Breast epithelium (tissue), 4 donors: ENCODE measurements around the gene KCNAB3. TPM values are rescaled to one million over a fixed set of nuclear protein-coding genes. Genes with fewer than 3 reads are reported as not detected.
A peak's percentile ranks its signal among the peaks of the same experiment; 100 is the strongest.

Experiments
- DNase-seq, 2 donors: peaks; one replicate each; pipeline ENCODE4 v3.0.0-alpha.2; 2019; ENCODE audit warnings: low spot score in 2 of 2
- H3K27ac ChIP-seq, 2 donors: fragments of 200-600 bp; sonication (generic) in 1 of 2; one replicate each; pipeline ENCODE4 v1.5.1; 2016 to 2019; ENCODE audit warnings: mild to moderate bottlenecking in 1 of 2
- H3K27me3 ChIP-seq, 2 donors: fragments of 200-600 bp; sonication (generic) in 1 of 2; one replicate each; pipeline versions ENCODE4 v1.5.1 to v1.6.0; 2017 to 2019; ENCODE audit warnings: control low read depth in 1 of 2, mild to moderate bottlenecking in 1 of 2
- H3K36me3 ChIP-seq: fragments of 200-600 bp; one replicate; pipeline ENCODE4 v1.5.1; 2019
- H3K4me1 ChIP-seq, 2 donors: fragments of 200-600 bp; sonication (generic); one replicate each; pipeline ENCODE4 v1.5.1; 2016 to 2019; ENCODE audit warnings: control low read depth in 1 of 2
- H3K4me3 ChIP-seq, 3 donors: fragments of 200-600 bp; sonication (generic); 1 replicate in 2 of 3; 2 replicates in 1 of 3; pipeline ENCODE4 v1.5.1; 2016 to 2019; ENCODE audit warnings: mild to moderate bottlenecking in 3 of 3, moderate library complexity in 2 of 3
- H3K9me3 ChIP-seq, 2 donors: fragments of 200-600 bp; sonication (generic) in 1 of 2; one replicate each; pipeline ENCODE4 v1.5.1; 2016 to 2019; ENCODE audit warnings: control low read depth in 1 of 2
- POLR2A ChIP-seq: fragments of 450-650 bp; IDR thresholded peaks from one replicate; pipeline ENCODE4 v1.6.1; 2016; ENCODE audit warnings: antibody characterized with exemption, mild to moderate bottlenecking, moderate library complexity
- POLR2AphosphoS5 ChIP-seq, 3 donors: sonication (generic); formaldehyde crosslinking; IDR thresholded peaks; one replicate each; pipeline ENCODE4 v1.6.1; 2017; ENCODE audit warnings: antibody characterized with exemption in 3 of 3
- intact Hi-C: fragments of 100-400 bp; cut with DNase I; formaldehyde crosslinking; loops from one replicate; pipeline ENCODE4 v1.15.1; 2023; ENCODE audit warnings: low total_unique reads
- total RNA-seq, 3 donors: library from RNA; depleted of rRNA; stranded (reverse); fragments of >200 nt; gene quantifications; one replicate each; pipeline ENCODE4 v1.1.0, GENCODE V29; 2016
- TF ChIP-seq, protein P1 (sequence below), 3 donors: fragments of 450-650 bp; IDR thresholded peaks; one replicate each; pipeline ENCODE4 v1.5.1; 2016 to 2017; ENCODE audit warnings: antibody characterized with exemption in 3 of 3, mild to moderate bottlenecking in 3 of 3, moderate library complexity in 3 of 3

The KCNAB3 gene
- total RNA-seq, 3 donors from 2014 or later: 0.48 to 1.5 (median 1.3) TPM

DNA sequence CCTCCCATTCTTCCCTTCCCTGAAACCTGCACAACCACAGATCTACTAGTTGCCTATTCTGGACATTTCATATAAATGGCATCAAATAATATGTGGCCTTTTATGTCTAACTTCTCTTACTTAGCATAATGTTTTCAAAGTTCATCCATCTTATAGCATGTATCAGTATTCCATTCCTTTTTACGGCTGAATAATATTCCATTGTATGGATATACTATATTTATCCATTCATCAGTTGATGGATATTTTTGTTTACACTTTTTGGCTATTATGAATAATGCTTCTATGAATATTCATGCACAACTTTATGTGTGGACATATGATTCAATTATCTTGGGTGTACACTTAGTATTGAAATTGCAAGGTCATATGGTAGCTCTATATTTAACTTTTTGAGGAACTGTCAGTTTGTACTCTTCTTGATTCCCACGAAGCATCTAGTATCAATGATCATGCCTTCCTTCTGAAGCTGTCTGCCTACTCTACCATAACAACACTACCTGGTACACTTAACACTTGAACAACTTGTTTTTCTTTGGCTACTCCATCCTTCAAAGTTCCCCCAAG, 53.8 kb downstream of the KCNAB3 start:
- Histone ChIP-seq H3K27ac (no peak overlapping the region), H3K4me3 (no peak overlapping the region), H3K9me3 (no peaks in the 10 kb centered on the region), H3K36me3 (no peaks in the 10 kb centered on the region), H3K4me1 (no peaks in the 10 kb centered on the region), H3K27me3 (no peaks in the 10 kb centered on the region)
- TF ChIP-seq POLR2A: no peak
- TF ChIP-seq POLR2AphosphoS5 (IDR thresholded peaks at IDR 0.05): no peak
- TF ChIP-seq, protein P1, sequence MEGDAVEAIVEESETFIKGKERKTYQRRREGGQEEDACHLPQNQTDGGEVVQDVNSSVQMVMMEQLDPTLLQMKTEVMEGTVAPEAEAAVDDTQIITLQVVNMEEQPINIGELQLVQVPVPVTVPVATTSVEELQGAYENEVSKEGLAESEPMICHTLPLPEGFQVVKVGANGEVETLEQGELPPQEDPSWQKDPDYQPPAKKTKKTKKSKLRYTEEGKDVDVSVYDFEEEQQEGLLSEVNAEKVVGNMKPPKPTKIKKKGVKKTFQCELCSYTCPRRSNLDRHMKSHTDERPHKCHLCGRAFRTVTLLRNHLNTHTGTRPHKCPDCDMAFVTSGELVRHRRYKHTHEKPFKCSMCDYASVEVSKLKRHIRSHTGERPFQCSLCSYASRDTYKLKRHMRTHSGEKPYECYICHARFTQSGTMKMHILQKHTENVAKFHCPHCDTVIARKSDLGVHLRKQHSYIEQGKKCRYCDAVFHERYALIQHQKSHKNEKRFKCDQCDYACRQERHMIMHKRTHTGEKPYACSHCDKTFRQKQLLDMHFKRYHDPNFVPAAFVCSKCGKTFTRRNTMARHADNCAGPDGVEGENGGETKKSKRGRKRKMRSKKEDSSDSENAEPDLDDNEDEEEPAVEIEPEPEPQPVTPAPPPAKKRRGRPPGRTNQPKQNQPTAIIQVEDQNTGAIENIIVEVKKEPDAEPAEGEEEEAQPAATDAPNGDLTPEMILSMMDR (IDR thresholded peaks at IDR 0.05): no peak
- intact Hi-C loops: no loop called here
- DNase-seq: no peak

DNA sequence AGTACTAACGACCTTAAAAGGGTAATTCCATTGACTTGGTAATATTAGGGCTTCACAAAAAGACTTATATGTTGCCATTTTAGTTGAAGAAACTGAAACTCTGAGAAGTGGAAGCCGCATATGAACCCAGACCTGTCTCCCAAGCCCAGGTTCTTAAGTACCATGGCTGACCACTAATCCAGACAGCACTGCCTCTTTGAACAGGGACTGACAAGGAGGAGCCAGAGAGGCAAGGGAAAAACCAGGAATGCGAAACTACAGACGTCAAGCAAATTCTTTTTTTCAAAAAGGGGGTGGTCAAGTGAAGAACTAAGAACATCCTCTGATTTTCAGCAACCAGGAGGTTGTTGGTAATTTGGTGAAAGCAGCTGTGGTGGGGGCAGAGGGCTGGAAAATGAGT, 56.6 kb downstream of the KCNAB3 start:
- Histone ChIP-seq H3K27me3 (no peaks in the 10 kb centered on the region), H3K27ac (no peak overlapping the region), H3K4me1 (no peaks in the 10 kb centered on the region), H3K4me3 (no peak overlapping the region), H3K9me3 (no peaks in the 10 kb centered on the region), H3K36me3 (no peaks in the 10 kb centered on the region)
- peak in 1 of 2 donors; percentile 6 for DNase-seq
- TF ChIP-seq, protein P1 (IDR thresholded peaks at IDR 0.05): no peak
- TF ChIP-seq POLR2A (no peak), POLR2AphosphoS5 (IDR thresholded peaks at IDR 0.05) (no peak)
- intact Hi-C loops: no loop called here

Other genes starting within 250 kb of the KCNAB3 start
- 10 to 100 TPM; 23.9 to 31.9 (median 24.2) TPM for gene TP53, start 242.4 kb downstream of the KCNAB3 start, total RNA-seq
- gene WRAP53, start 241.4 kb downstream of the KCNAB3 start, total RNA-seq: 1 to 10 TPM; 3.6 to 5.4 (median 4.2) TPM
- 1 to 10 TPM in 2 of 3 donors, under 1 TPM in 1; 0.48 to 5.7 (median 3.3) TPM for gene EFNB3, start 224.7 kb downstream of the KCNAB3 start, total RNA-seq
- 1 to 10 TPM in 1 of 3 donors, under 1 TPM in 2; 0.16 to 1.5 (median 0.98) TPM for gene DNAH2, start 212.1 kb downstream of the KCNAB3 start, total RNA-seq
- 10 to 100 TPM in 2 of 3 donors, 1 to 10 TPM in 1; 6.4 to 89.7 (median 10.5) TPM for gene KDM6B, start 95.6 kb downstream of the KCNAB3 start, total RNA-seq
- gene TMEM88, start 74.8 kb downstream of the KCNAB3 start, total RNA-seq: 10 to 100 TPM in 1 of 3 donors, 1 to 10 TPM in 2; 4.8 to 21.0 (median 5.7) TPM
- 10 to 100 TPM; 84.7 to 92.4 (median 89.9) TPM for gene NAA38, start 72.3 kb downstream of the KCNAB3 start, total RNA-seq
- 10 to 100 TPM in 2 of 3 donors, 1 to 10 TPM in 1; 8.2 to 20.5 (median 13.4) TPM for gene CYB5D1, start 71.9 kb downstream of the KCNAB3 start, total RNA-seq
- 10 to 100 TPM; 47.5 to 99.0 (median 90.0) TPM for gene CHD3, start 41.1 kb downstream of the KCNAB3 start, total RNA-seq
- 10 to 100 TPM in 1 of 3 donors, 1 to 10 TPM in 2; 4.6 to 19.5 (median 8.6) TPM for gene RNF227, start 13.6 kb downstream of the KCNAB3 start, total RNA-seq
- 10 to 100 TPM; 24.9 to 38.9 (median 37.7) TPM for gene TRAPPC1, start 2.1 kb upstream of the KCNAB3 start, total RNA-seq
- gene CNTROB, start 2.4 kb upstream of the KCNAB3 start, total RNA-seq: 10 to 100 TPM; 17.0 to 27.2 (median 23.9) TPM
- under 1 TPM in 1 of 3 donors, not detected in 2; 0.15 TPM for gene GUCY2D, start 72.8 kb upstream of the KCNAB3 start, total RNA-seq
- gene ALOX15B, start 109.2 kb upstream of the KCNAB3 start, total RNA-seq: 10 to 100 TPM in 2 of 3 donors, 1 to 10 TPM in 1; 3.3 to 38.3 (median 12.3) TPM
- gene ALOX12B, start 157.9 kb upstream of the KCNAB3 start, total RNA-seq: not detected
- gene ALOXE3, start 188.7 kb upstream of the KCNAB3 start, total RNA-seq: under 1 TPM in 1 of 3 donors, not detected in 2; 0.73 TPM
- gene HES7, start 194.2 kb upstream of the KCNAB3 start, total RNA-seq: not detected
- gene PER1, start 222.5 kb upstream of the KCNAB3 start, total RNA-seq: 100 to 1,000 TPM in 2 of 3 donors, 10 to 100 TPM in 1; 97.3 to 167 (median 115) TPM
- 10 to 100 TPM; 21.8 to 30.2 (median 28.1) TPM for gene VAMP2, start 233.1 kb upstream of the KCNAB3 start, total RNA-seq
- 10 to 100 TPM; 15.7 to 83.1 (median 41.0) TPM for gene TMEM107, start 246.5 kb upstream of the KCNAB3 start, total RNA-seq